ENCODE data around the gene DIMT1.
A peak's percentile ranks its signal among the peaks of the same experiment; 100 is the strongest.

DIMT1 gene

DNA sequence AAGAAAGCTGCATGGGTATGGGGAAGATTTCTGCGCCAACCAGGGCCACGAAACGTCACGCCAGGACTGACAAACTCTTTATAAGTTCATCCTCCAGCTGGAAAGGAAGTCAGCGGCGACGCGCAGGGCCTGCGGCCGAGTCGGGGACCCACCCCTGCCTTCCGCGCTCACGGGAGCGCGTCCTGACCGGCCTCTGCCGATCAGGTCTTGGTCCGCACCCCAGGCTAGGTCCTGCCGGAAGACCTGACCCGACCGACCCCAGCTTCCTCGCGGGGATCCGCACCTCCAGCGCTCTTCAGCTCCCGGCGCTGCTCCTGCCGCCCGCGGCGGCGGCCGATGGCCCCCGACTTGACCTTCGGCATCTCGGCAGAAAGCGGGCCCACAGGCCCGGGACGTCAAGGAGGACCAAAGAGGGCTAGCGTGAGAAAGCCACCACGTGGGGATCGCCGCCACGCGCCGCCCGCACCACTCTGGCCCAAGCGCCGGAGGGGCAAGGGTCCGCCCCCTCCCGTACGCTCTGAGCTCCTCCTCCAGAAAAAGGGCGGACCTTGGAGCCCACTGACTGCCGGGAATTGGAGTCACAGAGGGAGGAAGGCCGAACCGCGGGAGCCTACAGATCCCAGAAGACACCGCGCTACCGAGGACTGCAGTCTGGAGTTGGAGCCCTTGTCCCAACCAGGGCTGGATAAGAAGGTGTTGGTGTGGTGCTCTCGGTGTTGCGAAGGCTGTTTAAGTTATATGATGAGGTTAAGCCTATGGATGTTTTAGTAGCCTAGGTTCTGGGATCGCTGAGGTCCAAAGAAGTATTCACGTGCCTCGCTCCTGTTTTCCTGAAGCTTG lies at the start of gene DIMT1:
Gene DIMT1 (minus strand): TSS at position 495 of the 840 bp plus-strand sequence. CDS start 133 bp downstream, at position 362.
- DNase-seq: peak; percentile 84

DNA sequence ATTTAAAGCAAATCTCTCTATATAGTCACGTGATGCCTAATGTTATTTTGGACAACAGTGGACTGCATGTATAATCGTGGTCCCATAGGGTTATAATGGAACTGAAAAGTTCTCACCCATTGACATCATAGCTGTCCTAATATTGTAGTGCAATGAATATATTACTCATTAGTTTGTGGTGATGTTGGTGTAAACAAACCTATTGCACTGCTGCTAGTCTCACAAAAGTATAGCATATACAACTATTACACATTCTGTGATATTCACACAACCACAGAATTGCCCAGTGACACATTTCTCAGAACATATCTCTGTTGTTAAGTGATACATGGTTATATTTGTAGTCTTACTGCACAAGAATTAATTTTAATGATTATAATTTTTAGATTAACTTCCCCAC lies 46.6 kb upstream of the DIMT1 start:
- DNase-seq: no peak

DNA sequence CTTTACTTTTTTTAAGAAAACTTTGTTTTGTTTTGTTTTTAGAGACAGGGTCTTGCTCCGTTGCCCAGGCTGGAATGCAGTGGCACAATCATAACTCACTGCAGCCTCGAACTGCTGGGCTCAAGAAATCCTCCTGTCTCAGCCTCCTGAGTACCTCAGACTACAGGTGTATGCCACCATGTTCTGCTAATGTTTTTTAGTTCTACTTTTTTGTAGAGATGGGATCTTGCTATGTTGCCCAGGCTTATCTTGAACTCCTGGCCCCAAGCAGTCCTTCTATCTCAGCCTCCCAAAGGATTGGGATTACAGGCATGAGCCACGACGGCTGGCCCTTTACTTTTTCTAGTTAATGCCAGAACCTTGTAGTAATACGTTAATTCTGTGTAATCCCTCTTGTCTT lies 44.8 kb upstream of the DIMT1 start:
- DNase-seq: no peak

DNA sequence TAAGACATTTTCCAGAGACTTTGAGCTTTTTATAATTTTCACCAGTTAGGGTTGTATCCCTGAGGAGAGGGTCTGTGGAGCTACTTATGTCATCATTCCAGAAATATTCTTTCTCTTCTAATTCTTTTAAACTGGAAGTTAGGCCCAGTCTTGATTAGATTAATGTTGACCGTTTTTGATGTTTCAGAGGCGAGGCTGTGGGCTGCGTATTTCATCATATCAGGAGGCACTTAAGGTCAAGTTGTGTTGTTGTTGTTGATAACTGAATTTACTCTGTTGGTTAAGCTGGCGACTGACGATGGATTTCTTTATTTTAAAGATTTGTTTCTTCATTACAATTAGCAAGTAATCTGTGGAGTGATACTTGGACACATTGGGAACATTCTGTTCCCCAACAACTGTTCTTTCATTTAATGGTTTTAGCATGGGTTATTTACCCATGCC lies 28.9 kb upstream of the DIMT1 start:
- no peak for DNase-seq

DNA sequence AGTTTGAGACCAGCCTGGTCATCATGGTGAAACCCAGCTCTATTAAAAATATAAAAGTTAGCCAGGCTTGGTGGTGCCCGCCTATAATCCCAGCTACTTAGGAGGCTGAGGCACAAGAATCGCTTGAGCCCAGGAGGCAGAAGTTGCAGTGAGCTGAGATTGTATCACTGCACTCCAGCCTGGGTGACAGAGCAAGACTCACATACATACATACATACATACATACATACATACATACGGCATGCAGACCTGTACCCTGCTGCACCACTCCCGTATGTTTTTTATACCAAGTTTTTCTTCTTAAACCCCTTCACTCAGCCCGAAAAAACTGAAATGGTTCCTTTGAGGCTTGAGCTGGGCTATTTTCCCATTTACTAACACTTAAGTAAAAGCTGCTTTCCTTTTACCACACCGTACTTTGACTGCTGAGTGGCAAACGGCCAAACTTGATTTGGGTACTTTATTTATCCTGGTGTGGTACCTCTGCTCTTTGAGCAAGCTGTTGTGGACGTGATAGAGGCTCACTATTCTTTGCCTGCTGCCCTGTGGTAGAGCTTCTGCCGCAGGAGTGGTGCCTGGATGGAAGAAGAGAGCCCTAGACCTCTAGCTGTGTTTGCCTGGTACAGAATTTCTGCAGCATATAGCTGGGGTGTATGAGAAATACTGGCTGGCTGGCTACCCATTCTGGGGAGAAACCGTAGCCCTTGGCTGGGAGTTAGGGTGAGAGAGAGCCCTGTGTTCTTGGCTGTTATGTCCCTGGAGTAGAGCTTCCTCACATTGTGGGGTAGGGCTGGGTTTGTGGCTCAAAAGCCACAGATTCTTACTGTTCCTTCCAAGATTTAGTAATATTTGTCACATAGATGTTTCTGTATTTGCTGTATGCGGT lies 28.3 kb upstream of the DIMT1 start:
- DNase-seq: no peak

DNA sequence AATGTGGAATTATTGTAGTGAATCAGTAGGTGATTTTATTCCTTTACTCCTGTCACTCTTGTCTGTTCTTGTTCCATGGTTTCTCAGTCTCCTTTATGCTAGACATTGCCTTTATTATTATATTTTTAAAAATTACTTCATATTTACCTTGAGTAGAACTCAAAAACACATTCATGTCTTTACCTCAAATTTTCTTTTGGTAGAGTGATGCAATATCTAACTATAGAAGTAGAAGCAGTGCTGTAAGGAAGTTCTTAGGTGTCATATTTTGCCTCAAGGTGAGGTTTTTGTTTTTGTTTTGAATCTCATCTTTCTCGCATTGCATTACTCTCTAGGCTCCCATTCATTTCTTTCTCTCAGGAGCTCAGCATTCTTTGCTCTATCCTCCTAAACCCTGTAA lies 21.1 kb upstream of the DIMT1 start:
- no peak for DNase-seq

DNA sequence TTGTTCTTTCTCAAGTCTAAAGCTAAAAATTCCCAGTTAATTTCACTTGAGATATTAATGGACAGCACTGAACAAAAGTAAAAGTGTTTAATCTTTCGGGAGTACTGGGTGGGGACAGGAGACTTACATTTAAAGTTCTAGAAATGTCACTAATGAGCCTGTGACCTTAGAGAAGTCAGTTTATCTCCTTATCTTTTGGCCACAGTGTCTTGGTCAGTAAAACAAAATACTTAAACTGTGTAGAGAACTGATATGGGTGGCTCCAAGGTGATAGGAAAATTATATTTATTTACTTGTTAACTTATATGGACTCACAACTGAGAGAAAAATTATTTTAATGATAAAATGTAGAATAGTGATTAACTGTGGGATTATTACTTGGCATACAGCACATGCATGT lies 17.7 kb upstream of the DIMT1 start:
- DNase-seq: no peak

DNA sequence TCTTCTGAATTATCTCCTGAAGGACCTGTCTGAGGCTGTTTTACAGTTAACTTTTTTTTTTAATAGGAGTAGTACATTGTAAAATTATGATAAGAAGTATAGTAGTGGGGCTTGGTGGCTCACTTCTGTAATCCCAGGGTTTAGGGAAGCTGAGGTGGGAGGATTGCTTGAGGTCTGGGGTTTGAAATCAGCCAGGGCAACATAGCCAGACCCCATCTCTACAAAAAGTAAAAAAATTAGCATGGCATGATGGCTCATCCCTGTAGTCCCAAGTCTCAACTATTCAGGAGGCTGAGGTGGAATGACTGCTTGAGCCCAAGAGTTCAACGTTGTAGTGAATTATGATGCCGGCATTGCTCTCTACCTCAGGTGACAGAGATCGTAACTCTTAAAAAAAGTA lies 15.9 kb upstream of the DIMT1 start:
- DNase-seq: no peak

DNA sequence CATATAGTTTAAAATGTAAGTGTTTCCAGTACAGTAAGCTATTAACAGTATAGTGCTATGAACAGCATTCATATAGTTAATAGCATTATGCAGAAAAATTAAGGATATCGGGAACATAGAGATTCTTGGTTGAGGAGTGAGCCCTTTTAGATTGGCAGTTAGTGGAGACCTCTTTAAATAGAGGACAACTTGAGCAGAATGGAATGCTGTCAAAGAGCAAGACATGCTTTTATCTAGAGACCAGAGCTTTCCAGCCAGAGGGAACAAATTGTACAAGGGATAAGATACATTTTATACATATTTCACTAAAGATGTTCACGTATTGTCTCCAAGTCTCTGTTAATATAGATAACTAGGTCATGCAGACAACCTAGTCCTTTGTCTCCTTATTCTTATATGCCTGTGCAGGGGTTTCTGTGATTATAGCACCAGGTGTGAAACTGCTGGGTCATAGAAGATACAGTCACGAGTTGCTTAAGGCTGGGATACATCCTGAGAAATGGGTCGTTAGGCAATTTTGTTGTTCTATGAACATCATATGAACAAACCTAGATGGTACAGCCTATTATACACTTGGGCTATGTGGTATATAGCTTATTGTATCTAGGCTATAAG lies 14.9 kb upstream of the DIMT1 start:
- DNase-seq: no peak

DNA sequence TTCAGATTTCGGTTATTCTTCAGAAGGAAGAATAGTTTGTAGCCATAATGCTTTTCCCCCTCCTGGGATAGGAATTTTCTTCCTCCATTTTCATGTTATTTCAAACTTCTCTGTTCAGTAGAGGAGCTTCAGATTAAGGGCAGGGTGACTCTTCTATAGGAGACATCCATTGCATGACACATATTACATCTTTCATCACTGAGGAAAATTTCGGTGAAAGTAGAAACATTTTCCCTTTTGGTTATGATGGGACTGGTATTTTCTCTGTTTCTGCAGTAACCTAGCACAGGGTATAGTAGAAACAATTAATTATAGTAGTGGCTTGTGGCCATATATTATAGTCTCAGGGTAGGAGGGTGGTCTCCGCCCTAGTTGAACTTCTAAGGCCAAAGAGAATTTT lies 10.0 kb upstream of the DIMT1 start:
- no peak for DNase-seq

DNA sequence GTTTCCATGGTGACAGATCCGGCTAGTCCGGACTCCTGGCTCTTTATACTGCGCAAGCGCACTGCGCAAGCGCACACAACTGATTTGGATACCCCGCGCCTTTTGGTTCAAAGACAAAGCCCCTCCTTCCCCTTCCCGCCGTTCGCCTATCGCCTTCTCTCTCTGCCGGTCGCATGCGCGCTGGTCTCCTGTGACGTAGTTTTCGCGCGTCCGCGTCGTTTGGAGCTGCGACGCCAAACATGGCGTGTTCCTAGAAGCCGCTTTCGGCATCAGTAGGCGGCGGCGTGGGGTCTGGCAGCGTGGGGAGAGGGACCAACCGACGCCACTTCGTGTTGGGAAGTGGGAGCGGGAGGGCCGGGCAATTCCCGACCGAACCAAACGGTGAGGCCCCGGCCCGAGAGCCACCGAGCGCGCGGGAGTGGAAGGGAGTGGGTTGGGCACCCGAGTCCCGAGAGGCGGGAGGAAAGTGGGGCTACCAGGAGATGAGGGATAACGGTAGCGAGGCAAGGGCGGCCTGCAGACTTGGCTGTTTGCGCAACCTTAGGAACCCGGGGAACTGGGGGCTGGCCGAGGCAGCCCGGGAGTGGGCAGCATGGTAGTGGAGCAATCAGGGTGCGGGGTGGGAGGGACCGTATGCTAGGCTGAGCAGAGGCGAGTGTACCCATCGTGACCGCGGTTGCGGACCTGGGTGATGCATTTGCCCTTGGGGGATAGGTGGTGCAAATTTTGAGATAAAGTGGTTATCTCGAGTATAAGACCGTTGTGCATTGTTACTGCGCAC lies 9.0 kb upstream of the DIMT1 start, which contains the start of gene IPO11:
Gene IPO11 (plus strand): TSS at position 215 of the 781 bp plus-strand sequence. CDS start 24,517 bp downstream, outside the sequence.
- DNase-seq: peak; percentile 91

DNA sequence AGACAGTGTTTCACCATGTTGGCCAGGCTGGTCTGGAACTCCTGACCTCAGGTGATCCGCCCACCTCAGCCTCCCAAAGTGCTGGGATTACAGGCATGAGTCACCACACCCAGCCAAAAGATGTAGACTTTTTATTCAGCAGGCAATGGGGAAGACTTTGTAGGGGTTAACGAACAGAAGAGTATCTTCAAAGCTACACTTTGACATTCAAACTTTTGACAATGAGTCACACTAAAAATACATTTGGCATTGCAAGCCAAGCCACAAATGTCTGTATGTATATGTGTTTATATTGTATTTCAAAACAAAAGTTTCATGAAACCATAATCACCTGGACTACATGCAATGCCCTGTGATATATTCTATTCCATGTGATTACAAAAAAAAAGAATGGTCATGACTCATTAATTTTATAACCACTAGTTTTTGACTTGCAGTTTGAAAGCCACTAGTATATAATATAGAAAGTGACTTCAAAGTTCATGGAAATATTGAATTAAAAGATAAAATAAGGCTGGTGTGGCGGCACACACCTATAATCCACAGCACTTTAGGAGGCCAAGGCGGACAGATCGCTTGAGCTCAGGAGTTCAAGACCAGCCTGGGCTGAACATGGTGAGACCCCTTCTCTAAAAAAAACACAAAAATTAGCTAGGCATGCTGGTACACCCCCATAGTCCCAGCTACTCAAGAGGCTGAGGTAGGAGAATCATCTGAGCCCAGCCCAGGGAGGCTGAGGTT lies 8.3 kb downstream of the DIMT1 start:
- no peak for DNase-seq

DNA sequence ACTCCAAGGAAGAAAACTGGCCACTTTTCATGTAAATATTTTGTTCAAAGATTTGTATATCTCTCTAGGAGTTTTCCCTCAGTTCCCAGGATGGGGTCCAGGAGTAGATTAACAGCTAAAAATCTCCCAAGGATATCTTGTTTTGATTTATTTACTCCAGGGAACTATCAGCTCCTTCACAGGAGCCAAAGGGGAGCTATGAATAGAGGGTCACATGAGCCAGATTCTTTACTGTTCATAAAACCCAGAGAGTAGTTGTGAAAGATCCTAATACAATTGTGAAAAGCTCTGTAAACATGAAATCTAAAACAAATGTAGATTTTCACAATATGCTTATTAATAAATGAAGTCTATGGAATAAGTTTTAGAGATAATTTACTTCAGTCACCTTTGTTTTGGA lies 16.9 kb downstream of the DIMT1 start:
- DNase-seq: no peak

DNA sequence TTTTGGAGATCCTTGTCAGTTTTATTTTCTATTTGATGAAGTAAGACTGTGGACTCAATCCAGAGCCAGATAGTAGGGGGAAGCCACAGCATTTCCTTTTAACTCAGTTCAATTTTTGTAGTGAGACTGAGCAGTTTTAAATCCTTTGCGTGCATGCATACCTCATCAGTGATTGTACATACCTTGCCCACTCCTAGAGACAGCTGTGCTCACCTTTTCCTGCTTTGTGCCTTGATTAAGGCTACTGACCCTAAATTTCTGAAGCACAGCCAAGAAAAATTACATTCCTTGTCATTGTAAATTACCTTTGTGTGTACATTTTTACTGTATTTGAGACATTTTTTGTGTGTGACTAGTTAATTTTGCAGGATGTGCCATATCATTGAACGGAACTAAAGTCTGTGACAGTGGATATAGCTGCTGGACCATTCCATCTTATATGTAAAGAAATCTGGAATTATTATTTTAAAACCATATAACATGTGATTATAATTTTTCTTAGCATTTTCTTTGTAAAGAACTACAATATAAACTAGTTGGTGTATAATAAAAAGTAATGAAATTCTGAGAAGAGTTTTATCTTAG lies 17.8 kb downstream of the DIMT1 start:
- no peak for DNase-seq

DNA sequence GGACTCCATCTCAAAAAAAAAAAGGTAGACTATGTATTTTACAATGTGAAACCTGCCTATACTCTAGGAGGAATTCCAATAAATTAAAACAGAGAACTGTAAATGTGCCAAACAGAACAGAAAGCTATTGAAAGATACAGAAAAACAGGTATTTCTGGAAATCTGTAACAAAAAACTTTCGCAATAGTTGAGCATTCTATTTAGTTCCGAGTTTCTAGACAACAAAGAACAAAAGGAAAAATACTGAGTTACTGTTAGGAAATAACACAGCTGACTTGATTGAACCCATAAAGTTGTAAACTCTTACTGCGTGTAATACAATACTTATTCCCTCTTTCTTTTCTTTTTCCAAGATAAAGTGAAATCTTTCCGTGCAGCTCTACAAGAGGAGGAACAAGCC lies 18.6 kb downstream of the DIMT1 start:
- DNase-seq: no peak

DNA sequence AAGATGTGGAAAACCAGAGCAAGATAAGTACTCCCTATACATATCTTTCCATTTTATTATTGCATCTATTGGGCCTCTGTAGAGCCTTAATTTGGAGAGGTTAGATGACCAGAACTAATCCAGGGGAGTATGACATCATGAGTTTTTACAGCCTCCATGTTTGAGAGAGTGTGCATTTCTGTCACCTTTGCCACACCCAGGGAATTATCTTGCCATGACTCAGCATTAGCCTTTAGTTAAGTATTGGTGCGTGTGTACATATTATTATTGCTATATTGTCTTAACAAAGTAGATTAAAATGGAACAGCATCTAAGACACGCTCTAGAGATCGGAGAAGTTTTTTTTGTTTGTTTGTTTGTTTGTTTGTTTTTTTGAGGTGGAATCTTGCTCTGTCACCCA lies 27.6 kb downstream of the DIMT1 start:
- DNase-seq: no peak

DNA sequence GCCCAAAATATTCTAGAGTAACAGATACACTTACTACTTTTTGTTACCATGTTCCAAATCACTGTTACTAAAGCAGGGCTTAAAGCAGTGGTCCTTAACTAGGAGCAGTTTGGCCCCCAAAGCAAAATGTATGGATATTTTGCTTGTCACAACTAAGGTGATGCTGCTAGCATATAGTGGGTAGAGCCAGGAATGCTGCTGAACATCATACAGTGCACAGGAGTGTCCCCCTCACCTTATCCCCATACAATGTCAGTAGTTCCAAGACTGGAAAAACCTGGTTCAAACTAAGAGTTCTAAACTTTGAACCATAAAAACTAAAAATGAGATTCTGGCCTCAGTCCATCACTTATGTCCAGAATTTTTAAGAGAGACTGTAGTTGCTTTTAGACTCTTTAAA lies 28.1 kb downstream of the DIMT1 start:
- DNase-seq: no peak

DNA sequence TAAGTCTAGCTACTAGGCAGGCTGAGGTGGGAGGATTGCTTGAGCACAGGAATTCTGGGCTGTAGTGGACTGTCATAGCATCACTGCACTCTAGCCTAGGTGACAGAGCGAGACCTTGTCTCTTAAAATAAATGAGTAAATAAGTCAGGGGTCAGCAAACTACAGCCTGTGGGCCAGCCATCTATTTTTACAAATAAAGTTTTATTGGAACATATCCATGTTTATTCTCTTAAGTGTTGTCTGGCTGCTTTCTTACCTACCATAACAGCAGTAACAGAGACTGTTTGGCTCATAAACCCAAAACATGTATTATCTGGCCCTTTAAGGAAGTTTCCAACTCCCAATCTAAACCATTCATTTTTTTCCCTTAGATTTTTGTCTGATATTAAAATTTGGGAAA lies 29.6 kb downstream of the DIMT1 start:
- no peak for DNase-seq

DNA sequence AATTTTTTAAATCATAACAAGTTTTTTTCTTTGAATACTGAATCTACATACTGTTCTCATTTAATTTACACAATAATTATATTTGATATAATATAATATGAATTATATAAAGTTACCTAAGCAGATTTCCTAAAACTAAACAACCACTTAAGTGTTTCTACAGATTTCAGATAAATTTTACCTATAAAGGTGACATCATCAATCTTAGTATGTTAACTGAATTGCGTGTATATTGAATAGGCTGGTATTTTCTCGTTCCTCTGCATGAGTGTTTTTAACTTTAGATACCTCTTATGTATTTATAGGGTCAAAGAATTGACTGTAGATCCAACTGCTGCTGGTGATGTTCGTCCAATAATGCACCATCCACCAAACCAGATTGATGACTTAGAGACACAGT lies 30.3 kb downstream of the DIMT1 start:
- no peak for DNase-seq

DNA sequence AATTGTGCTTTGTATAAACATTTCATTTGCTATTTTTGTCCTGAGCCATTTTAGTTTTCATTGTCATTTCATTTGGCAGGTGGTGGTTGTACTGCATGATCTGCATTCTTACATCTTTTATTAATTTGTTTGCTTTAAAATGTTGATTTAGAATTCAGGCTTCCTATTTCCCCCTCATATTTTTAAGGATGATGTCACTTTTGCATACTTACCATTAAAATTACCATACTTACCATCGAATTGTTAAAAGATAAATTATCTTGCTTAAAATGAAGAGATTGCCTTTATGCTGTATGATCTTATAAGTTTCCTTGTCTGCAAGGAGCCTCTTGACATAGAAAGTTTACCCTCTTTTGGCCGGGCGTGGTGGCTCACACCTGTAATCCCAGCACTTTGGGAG lies 31.1 kb downstream of the DIMT1 start:
- DNase-seq: no peak

DNA sequence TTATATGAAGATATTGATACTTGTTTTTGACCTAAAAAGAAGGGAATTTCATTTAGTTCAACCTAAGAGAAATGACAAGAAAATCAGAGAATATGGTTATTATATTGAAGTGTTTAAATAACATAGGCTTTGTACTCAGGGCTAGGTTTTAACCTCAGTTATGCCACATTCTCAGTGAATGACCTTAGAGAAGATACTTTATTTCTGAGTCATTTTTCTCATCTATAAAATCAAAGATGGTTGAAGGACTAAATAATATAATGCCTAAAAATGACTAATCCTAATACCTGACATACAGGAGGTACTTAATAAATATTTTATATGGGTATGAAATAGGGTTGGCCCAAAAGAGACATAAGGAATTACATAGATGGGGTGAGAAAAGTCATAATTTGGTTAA lies 32.3 kb downstream of the DIMT1 start:
- DNase-seq: no peak

DNA sequence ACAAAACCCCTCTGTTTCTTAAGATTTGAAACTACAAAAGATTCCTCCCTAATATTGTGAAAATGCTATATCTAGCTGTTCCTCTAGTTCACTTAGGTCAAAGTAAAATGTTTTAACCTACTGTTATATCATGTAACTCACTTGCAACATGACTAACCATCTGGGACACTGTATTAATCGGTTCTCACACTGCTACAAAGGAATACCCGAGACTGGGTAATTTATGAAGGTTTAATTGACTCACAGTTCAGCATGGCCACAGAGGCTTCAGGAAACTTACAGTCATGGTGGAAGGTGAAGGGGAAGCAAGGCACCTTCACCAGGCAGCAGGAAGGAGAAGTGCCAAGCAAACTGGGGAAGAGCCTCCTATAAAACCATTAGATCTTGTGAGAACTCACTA lies 34.7 kb downstream of the DIMT1 start:
- no peak for DNase-seq

Data from DMS79 (cell line).